ENCODE results near the gene TMEM107.

The TMEM107 gene

GRCh38 chr17:8161289-8162232, 14.6 kb downstream of the TMEM107 start:
- no peak for DNase-seq

- DNase-seq: no peak
These were observed 15.4 kb downstream of the TMEM107 start for GRCh38 chr17:8160741-8161221.

- DNase-seq: no peak
These were observed 16.0 kb downstream of the TMEM107 start for GRCh38 chr17:8160224-8160577.

- no peak for DNase-seq
These were observed 16.5 kb downstream of the TMEM107 start for GRCh38 chr17:8159459-8160223.

- DNase-seq: no peak
These were observed 17.2 kb downstream of the TMEM107 start for GRCh38 chr17:8159032-8159400.

- peak; percentile 96 for DNase-seq
These were observed 17.7 kb downstream of the TMEM107 start for GRCh38 chr17:8158267-8159031.

GRCh38 chr17:8156246-8156992, 19.8 kb downstream of the TMEM107 start:
- peak; percentile 100 for DNase-seq

- no peak for DNase-seq
These were observed 20.3 kb downstream of the TMEM107 start for GRCh38 chr17:8155996-8156245.

- no peak for DNase-seq
These were observed 20.8 kb downstream of the TMEM107 start for GRCh38 chr17:8155231-8155995.

GRCh38 chr17:8154608-8155155, 21.5 kb downstream of the TMEM107 start:
- no peak for DNase-seq

GRCh38 chr17:8153957-8154607, 22.1 kb downstream of the TMEM107 start:
- DNase-seq: peak; percentile 98

- peak; percentile 83 for DNase-seq
These were observed 22.6 kb downstream of the TMEM107 start for GRCh38 chr17:8153525-8153956.

GRCh38 chr17:8153031-8153451, 23.1 kb downstream of the TMEM107 start:
- peak; percentile 48 for DNase-seq

GRCh38 chr17:8152112-8152775, 23.9 kb downstream of the TMEM107 start, which contains the start of gene PER1:
PER1 (minus strand) TSS chr17:8152404; CDS start chr17:8150706, 1,698 bp downstream.
- DNase-seq: peak; percentile 98

- DNase-seq: peak; percentile 86
These were observed 24.5 kb downstream of the TMEM107 start for GRCh38 chr17:8151641-8152111.

GRCh38 chr17:8151120-8151640, 25.0 kb downstream of the TMEM107 start:
- peak; percentile 95 for DNase-seq

GRCh38 chr17:8150194-8151119, 25.7 kb downstream of the TMEM107 start:
- DNase-seq: no peak

- no peak for DNase-seq
These were observed 26.6 kb downstream of the TMEM107 start for GRCh38 chr17:8149419-8150193.

Data from eye (tissue), 1 donor.